ENCODE measurements around the gene CRYGS. TPM values are rescaled to one million over a fixed set of nuclear protein-coding genes. Genes with fewer than 3 reads are reported as not detected.

Gene CRYGS
- total RNA-seq, 4 donors from 2014 or later: 1.1 to 4.2 (median 2.9) TPM

- no peak overlapping the region for H3K4me3 ChIP-seq (replicated peaks in 1 of 3)
- 52 to 56% methylated on average over 9 of the region's 9 CpGs for WGBS, 2 donors
- H3K27me3 ChIP-seq: no peaks in the 10 kb centered on the region
- H3K36me3 ChIP-seq: no peaks in the 10 kb centered on the region
- H3K27ac ChIP-seq: no peak overlapping the region
- no peaks in the 10 kb centered on the region for H3K9me3 ChIP-seq
- intact Hi-C loops (cut with DNase I): no loop called here
- no peaks in the 10 kb centered on the region for H3K4me1 ChIP-seq
- TF ChIP-seq POLR2A (IDR thresholded peaks at IDR 0.05) (no peak), CTCF (IDR thresholded peaks at IDR 0.05) (no peak)
- DNase-seq: no peak
Observed at GRCh38 chr3:186512570-186513302, 31.4 kb downstream of the CRYGS start.

- intact Hi-C loops (cut with DNase I): no loop called here
- H3K27ac ChIP-seq: no peak overlapping the region
- TF ChIP-seq CTCF (IDR thresholded peaks at IDR 0.05) (no peak), POLR2A (IDR thresholded peaks at IDR 0.05) (no peak)
- H3K4me1 ChIP-seq: no peaks in the 10 kb centered on the region
- WGBS, 2 donors: 69 to 78% methylated on average over 5 of the region's 5 CpGs
- H3K36me3 ChIP-seq: no peaks in the 10 kb centered on the region
- H3K27me3 ChIP-seq: no peaks in the 10 kb centered on the region
- no peaks in the 10 kb centered on the region for H3K9me3 ChIP-seq
- no peak overlapping the region for H3K4me3 ChIP-seq (replicated peaks in 1 of 3)
- DNase-seq: no peak
Observed at GRCh38 chr3:186511702-186512101, 32.5 kb downstream of the CRYGS start.

GRCh38 chr3:186511245-186511644, 32.9 kb downstream of the CRYGS start:
- Histone ChIP-seq H3K27me3 (no peaks in the 10 kb centered on the region), H3K9me3 (no peaks in the 10 kb centered on the region), H3K36me3 (no peaks in the 10 kb centered on the region), H3K4me1 (no peaks in the 10 kb centered on the region), H3K27ac (no peak overlapping the region), H3K4me3 (replicated peaks in 1 of 3) (no peak overlapping the region)
- TF ChIP-seq CTCF (IDR thresholded peaks at IDR 0.05) (no peak), POLR2A (IDR thresholded peaks at IDR 0.05) (no peak)
- 91 to 93% methylated on average over 4 of the region's 4 CpGs for WGBS, 2 donors
- intact Hi-C loops (cut with DNase I): no loop called here
- no peak for DNase-seq

GRCh38 chr3:186510374-186511079, 33.7 kb downstream of the CRYGS start:
- H3K4me3 ChIP-seq (replicated peaks in 1 of 3): no peak overlapping the region
- H3K4me1 ChIP-seq: no peaks in the 10 kb centered on the region
- intact Hi-C loops (cut with DNase I): no loop called here
- DNase-seq: no peak
- H3K9me3 ChIP-seq: no peaks in the 10 kb centered on the region
- TF ChIP-seq CTCF (IDR thresholded peaks at IDR 0.05) (no peak), POLR2A (IDR thresholded peaks at IDR 0.05) (no peak)
- no peaks in the 10 kb centered on the region for H3K27me3 ChIP-seq
- no peak overlapping the region for H3K27ac ChIP-seq
- H3K36me3 ChIP-seq: no peaks in the 10 kb centered on the region
- 70 to 78% methylated on average over 9 of the region's 9 CpGs for WGBS, 2 donors

GRCh38 chr3:186509423-186509822, 34.8 kb downstream of the CRYGS start:
- Histone ChIP-seq H3K27ac (no peak overlapping the region), H3K36me3 (no peaks in the 10 kb centered on the region), H3K27me3 (no peaks in the 10 kb centered on the region), H3K4me3 (replicated peaks in 1 of 3) (no peak overlapping the region), H3K4me1 (no peaks in the 10 kb centered on the region), H3K9me3 (no peaks in the 10 kb centered on the region)
- 78 to 86% methylated on average over 2 of the region's 2 CpGs for WGBS, 2 donors
- TF ChIP-seq CTCF (IDR thresholded peaks at IDR 0.05) (no peak), POLR2A (IDR thresholded peaks at IDR 0.05) (no peak)
- no peak for DNase-seq
- intact Hi-C loops (cut with DNase I): no loop called here

Measured in thyroid gland (tissue), 4 donors.